HEK293T (cell line): ENCODE results near the gene SLC25A6.

Experiments
- BHLHE40 ChIP-seq: fragments of 450-650 bp; IDR thresholded peaks from 2 replicates; pipeline ENCODE4 v1.6.1; 2016; ENCODE audit warnings: mild to moderate bottlenecking, moderate library complexity, borderline replicate concordance
- SP1 ChIP-seq: fragments of 450-650 bp; IDR thresholded peaks from 2 replicates; pipeline ENCODE4 v1.6.1; 2017

GRCh38 chrX:1425381-1425780 is 33.5 kb upstream of the SLC25A6 start:
- TF ChIP-seq BHLHE40: no peak
- TF ChIP-seq SP1: no peak
